Activated naive CD8-positive, alpha-beta T cell treated with anti-CD3 and anti-CD28 coated beads, Interleukin-2, amount 10 ng/mL, durations not matched to agents 7 days and 5 days (primary cell): ENCODE results near the gene TRIM44. TPM values are rescaled to one million over a fixed set of nuclear protein-coding genes. Genes with fewer than 3 reads are reported as not detected.

Experiments used
- ATAC-seq: fragments of 150-1000 bp; cut with Tn5 transposase; one replicate; pipeline ENCODE4 v1.10.0; 2021; ENCODE audit warnings: low read depth, moderate library complexity
- POLR2A ChIA-PET: fragments of 350-600 bp; sonication (Branson Sonifier 250); formaldehyde crosslinking; loops from one replicate; lab custom pipeline; 2021; ENCODE audit warnings: antibody characterized with exemption; lab: Charles Lee
- DNase-seq: peaks from one replicate; pipeline ENCODE4 v3.0.0; 2021
- H3K27ac Mint-ChIP-seq: one replicate; pipeline ENCODE4 v1.8.0; 2022; ENCODE audit warnings: mild to moderate bottlenecking, mixed read lengths
- H3K27me3 Mint-ChIP-seq: one replicate; pipeline ENCODE4 v1.8.0; 2022; ENCODE audit warnings: mild to moderate bottlenecking, moderate library complexity, mixed read lengths
- H3K36me3 Mint-ChIP-seq: one replicate; pipeline ENCODE4 v1.8.0; 2021; ENCODE audit warnings: mild to moderate bottlenecking, mixed read lengths
- H3K4me1 Mint-ChIP-seq: one replicate; pipeline ENCODE4 v1.8.0; 2021; ENCODE audit warnings: mixed read lengths
- H3K4me3 Mint-ChIP-seq: one replicate; pipeline ENCODE4 v1.8.0; 2022; ENCODE audit warnings: mild to moderate bottlenecking, moderate library complexity, mixed read lengths
- H3K9me3 Mint-ChIP-seq: one replicate; pipeline ENCODE4 v1.8.0; 2021; ENCODE audit warnings: mixed read lengths
- total RNA-seq, 2 experiments: library from RNA; stranded (reverse); gene quantifications; one replicate each; pipeline ENCODE4 v1.2.3, GENCODE V29; 2021

Gene TRIM44
- total RNA-seq, 2 experiments from 2014 or later: 51.4 to 52.4 TPM

- DNase-seq (no peak), ATAC-seq (no peak)
- H3K9me3 Mint-ChIP-seq: no peaks in the 10 kb centered on the region
- no peak overlapping the region for H3K27ac Mint-ChIP-seq
- H3K4me3 Mint-ChIP-seq: no peak overlapping the region
- H3K27me3 Mint-ChIP-seq: peaks cover 69% of the 10 kb centered on the region
- H3K4me1 Mint-ChIP-seq: no peaks in the 10 kb centered on the region
- POLR2A ChIA-PET: no interaction called here
- no peaks in the 10 kb centered on the region for H3K36me3 Mint-ChIP-seq
Measured at GRCh38 chr11:35623621-35624168, 38.9 kb upstream of the TRIM44 start.

GRCh38 chr11:35624316-35624715 lies 38.3 kb upstream of the TRIM44 start:
- H3K4me1 Mint-ChIP-seq: no peaks in the 10 kb centered on the region
- DNase-seq (no peak), ATAC-seq (no peak)
- POLR2A ChIA-PET: no interaction called here
- H3K27ac Mint-ChIP-seq: no peak overlapping the region
- no peaks in the 10 kb centered on the region for H3K36me3 Mint-ChIP-seq
- peaks cover 75% of the 10 kb centered on the region for H3K27me3 Mint-ChIP-seq
- no peaks in the 10 kb centered on the region for H3K9me3 Mint-ChIP-seq
- no peak overlapping the region for H3K4me3 Mint-ChIP-seq

GRCh38 chr11:35624781-35625180 lies 37.8 kb upstream of the TRIM44 start:
- Mint-ChIP-seq H3K4me3 (no peak overlapping the region), H3K36me3 (no peaks in the 10 kb centered on the region), H3K4me1 (no peaks in the 10 kb centered on the region), H3K27me3 (peaks cover 74% of the 10 kb centered on the region), H3K9me3 (no peaks in the 10 kb centered on the region), H3K27ac (no peak overlapping the region)
- no peak for DNase-seq
- ATAC-seq: no peak
- POLR2A ChIA-PET: no interaction called here

- POLR2A ChIA-PET: no interaction called here
Measured at GRCh38 chr11:35626501-35626900, 36.1 kb upstream of the TRIM44 start.

GRCh38 chr11:35629511-35629910 lies 33.1 kb upstream of the TRIM44 start:
- ATAC-seq (no peak), DNase-seq (no peak)
- peaks cover 38% of the 10 kb centered on the region for H3K27me3 Mint-ChIP-seq
- no peaks in the 10 kb centered on the region for H3K36me3 Mint-ChIP-seq
- H3K4me3 Mint-ChIP-seq: no peak overlapping the region
- H3K4me1 Mint-ChIP-seq: no peaks in the 10 kb centered on the region
- H3K27ac Mint-ChIP-seq: no peak overlapping the region
- POLR2A ChIA-PET: no interaction called here
- H3K9me3 Mint-ChIP-seq: no peaks in the 10 kb centered on the region

More at GRCh38 chr11:35626501-35626900, 36.1 kb upstream of the TRIM44 start:
- Mint-ChIP-seq H3K9me3 (no peaks in the 10 kb centered on the region), H3K27me3 (peaks cover 60% of the 10 kb centered on the region), H3K4me1 (no peaks in the 10 kb centered on the region), H3K4me3 (no peak overlapping the region), H3K27ac (no peak overlapping the region), H3K36me3 (no peaks in the 10 kb centered on the region)
- ATAC-seq (no peak), DNase-seq (no peak)

GRCh38 chr11:35629914-35630313 lies 32.7 kb upstream of the TRIM44 start:
- Mint-ChIP-seq H3K27me3 (peaks cover 35% of the 10 kb centered on the region), H3K4me3 (no peak overlapping the region), H3K4me1 (no peaks in the 10 kb centered on the region), H3K27ac (no peak overlapping the region), H3K9me3 (no peaks in the 10 kb centered on the region), H3K36me3 (no peaks in the 10 kb centered on the region)
- POLR2A ChIA-PET: no interaction called here
- no peak for ATAC-seq
- DNase-seq: no peak

- Mint-ChIP-seq H3K27ac (no peak overlapping the region), H3K9me3 (no peaks in the 10 kb centered on the region), H3K4me1 (no peaks in the 10 kb centered on the region), H3K4me3 (no peak overlapping the region), H3K27me3 (peaks cover 23% of the 10 kb centered on the region), H3K36me3 (no peaks in the 10 kb centered on the region)
- POLR2A ChIA-PET: no interaction called here
- ATAC-seq (no peak), DNase-seq (no peak)
Measured at GRCh38 chr11:35631891-35632290, 30.7 kb upstream of the TRIM44 start.

- no peak for DNase-seq
- Mint-ChIP-seq H3K4me1 (no peaks in the 10 kb centered on the region), H3K27ac (no peak overlapping the region), H3K36me3 (no peaks in the 10 kb centered on the region), H3K9me3 (no peaks in the 10 kb centered on the region), H3K27me3 (peaks cover 21% of the 10 kb centered on the region), H3K4me3 (no peak overlapping the region)
- no peak for ATAC-seq
- POLR2A ChIA-PET: no interaction called here
Measured at GRCh38 chr11:35632301-35632700, 30.3 kb upstream of the TRIM44 start.

- Mint-ChIP-seq H3K27me3 (peaks cover 18% of the 10 kb centered on the region), H3K4me3 (no peak overlapping the region), H3K4me1 (no peaks in the 10 kb centered on the region), H3K9me3 (no peaks in the 10 kb centered on the region), H3K36me3 (no peaks in the 10 kb centered on the region), H3K27ac (no peak overlapping the region)
- DNase-seq: no peak
- no peak for ATAC-seq
- POLR2A ChIA-PET: no interaction called here
Measured at GRCh38 chr11:35633827-35634423, 28.6 kb upstream of the TRIM44 start.

- no peaks in the 10 kb centered on the region for H3K36me3 Mint-ChIP-seq
- H3K9me3 Mint-ChIP-seq: no peaks in the 10 kb centered on the region
- POLR2A ChIA-PET: no interaction called here
- H3K27me3 Mint-ChIP-seq: peaks cover 15% of the 10 kb centered on the region
- no peaks in the 10 kb centered on the region for H3K4me1 Mint-ChIP-seq
- H3K4me3 Mint-ChIP-seq: no peak overlapping the region
- no peak overlapping the region for H3K27ac Mint-ChIP-seq
- DNase-seq (no peak), ATAC-seq (no peak)
Measured at GRCh38 chr11:35635933-35636332, 26.6 kb upstream of the TRIM44 start.

- no peak for ATAC-seq
- Mint-ChIP-seq H3K27me3 (peaks cover 14% of the 10 kb centered on the region), H3K9me3 (no peaks in the 10 kb centered on the region), H3K27ac (no peak overlapping the region), H3K4me3 (no peak overlapping the region), H3K36me3 (no peaks in the 10 kb centered on the region), H3K4me1 (no peaks in the 10 kb centered on the region)
- no peak for DNase-seq
- POLR2A ChIA-PET: no interaction called here
Measured at GRCh38 chr11:35639591-35640179, 22.9 kb upstream of the TRIM44 start.

- no peaks in the 10 kb centered on the region for H3K4me1 Mint-ChIP-seq
- H3K27me3 Mint-ChIP-seq: peaks cover 12% of the 10 kb centered on the region
- DNase-seq: no peak
- POLR2A ChIA-PET: no interaction called here
- no peak overlapping the region for H3K4me3 Mint-ChIP-seq
- ATAC-seq: no peak
- H3K27ac Mint-ChIP-seq: no peak overlapping the region
- H3K36me3 Mint-ChIP-seq: no peaks in the 10 kb centered on the region
- no peaks in the 10 kb centered on the region for H3K9me3 Mint-ChIP-seq
Measured at GRCh38 chr11:35641171-35641897, 21.2 kb upstream of the TRIM44 start.

- POLR2A ChIA-PET: no interaction called here
- Mint-ChIP-seq H3K36me3 (no peaks in the 10 kb centered on the region), H3K27ac (no peak overlapping the region), H3K4me3 (no peak overlapping the region), H3K9me3 (no peaks in the 10 kb centered on the region), H3K4me1 (no peaks in the 10 kb centered on the region), H3K27me3 (peaks cover 12% of the 10 kb centered on the region)
- ATAC-seq: no peak
- no peak for DNase-seq
Measured at GRCh38 chr11:35641964-35642363, 20.6 kb upstream of the TRIM44 start.
